Erythroblast (primary cell): ENCODE results near the gene TSEN15.
"Not testable (repeated sequence)": the region's sequence is repeated elsewhere in the genome, so short reads cannot be mapped to it uniquely, and the experiment has no call there.

Source experiments
- DNase-seq, 2 experiments: peaks; one replicate each; lab custom pipeline; 2025; lab: John Stamatoyannopoulos, UW
- GATA1 ChIP-seq: IDR thresholded peaks from 2 replicates; pipeline ENCODE4 v1.6.1; 2011; ENCODE audit warnings: low read depth, mild to moderate bottlenecking, control low read depth, low read length, moderate library complexity
- POLR2A ChIP-seq: IDR thresholded peaks from 2 replicates; pipeline ENCODE4 v1.6.1; 2011; ENCODE audit warnings: mild to moderate bottlenecking, low read length

Gene TSEN15

GRCh38 chr1:184075055-184076029 is 23.8 kb downstream of the TSEN15 start:
- DNase-seq = peak; percentile 51 to 67
- no peak for TF ChIP-seq GATA1
- TF ChIP-seq POLR2A = no peak

- DNase-seq = no peak
- TF ChIP-seq POLR2A (no peak), GATA1 (no peak)
Observed at GRCh38 chr1:184078564-184079249, 27.2 kb downstream of the TSEN15 start.

- no peak for DNase-seq
- no peak for TF ChIP-seq GATA1
- no peak for TF ChIP-seq POLR2A
Observed at GRCh38 chr1:184080309-184080708, 28.8 kb downstream of the TSEN15 start.

GRCh38 chr1:184082541-184083415 is 31.2 kb downstream of the TSEN15 start:
- no peak for DNase-seq
- TF ChIP-seq POLR2A (no peak), GATA1 (no peak)

GRCh38 chr1:184085667-184086066 is 34.1 kb downstream of the TSEN15 start:
- no peak for DNase-seq
- TF ChIP-seq POLR2A (no peak), GATA1 (no peak)

- TF ChIP-seq POLR2A = no peak
- TF ChIP-seq GATA1 = no peak
- no peak for DNase-seq
Observed at GRCh38 chr1:184088037-184088436, 36.5 kb downstream of the TSEN15 start.

- TF ChIP-seq POLR2A (no peak), GATA1 (no peak)
- no peak for DNase-seq
Observed at GRCh38 chr1:184093071-184093470, 41.5 kb downstream of the TSEN15 start.

- no peak for DNase-seq
- TF ChIP-seq POLR2A = no peak
- no peak for TF ChIP-seq GATA1
Observed at GRCh38 chr1:184096005-184096404, 44.5 kb downstream of the TSEN15 start.

GRCh38 chr1:184096580-184096979 is 45.0 kb downstream of the TSEN15 start:
- not testable (repeated sequence) for DNase-seq

GRCh38 chr1:184101141-184101540 is 49.6 kb downstream of the TSEN15 start:
- DNase-seq = no peak

GRCh38 chr1:184101571-184101970 is 50.0 kb downstream of the TSEN15 start:
- TF ChIP-seq GATA1 = no peak
- no peak for TF ChIP-seq POLR2A
- DNase-seq = no peak

More at GRCh38 chr1:184101141-184101540, 49.6 kb downstream of the TSEN15 start:
- TF ChIP-seq GATA1 (no peak), POLR2A (no peak)

GRCh38 chr1:184110272-184111204 is 59.0 kb downstream of the TSEN15 start:
- TF ChIP-seq POLR2A (no peak), GATA1 (no peak)
- no peak for DNase-seq
